ENCODE results near the gene LUZP2. TPM values are rescaled to one million over a fixed set of nuclear protein-coding genes. Genes with fewer than 3 reads are reported as not detected.

The LUZP2 gene
- polyA plus RNA-seq, 1 donor (not counting 4 experiments of a cell fraction or from before 2014, with no cell fraction given), result 0.08 TPM

DNA sequence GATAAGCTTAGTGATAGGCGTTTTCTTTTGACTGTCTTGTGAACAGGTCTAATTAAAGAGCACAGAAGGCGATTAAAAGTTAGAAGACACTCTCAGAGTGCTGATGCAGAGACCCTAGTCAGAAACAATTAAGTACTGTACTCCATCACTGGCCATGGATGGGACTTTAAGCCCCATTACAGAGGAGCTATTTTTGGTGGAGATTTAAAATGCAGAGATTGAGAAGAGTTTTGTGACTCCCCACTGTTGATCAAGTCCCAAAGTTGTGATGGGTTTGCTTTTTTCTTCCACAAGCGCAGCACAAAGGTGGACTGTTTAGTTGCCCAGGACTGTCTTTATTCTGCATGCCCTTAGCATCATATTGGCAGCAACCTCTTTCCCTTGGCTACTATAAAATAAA lies 978 bp downstream of the LUZP2 start:
- Histone ChIP-seq H3K9me3 (ENCODE audit: control insufficient read depth, low read depth, low read length) (no peaks in the 10 kb centered on the region), H3K36me3 (ENCODE audit: control insufficient read depth in 2 of 2, extremely low read depth in 1 of 2, insufficient read depth in 2 of 2, low read length in 2 of 2) (no peaks in the 10 kb centered on the region), H3K27me3 (ENCODE audit: control insufficient read depth, extremely low read depth, insufficient read depth, low read length) (peaks cover 25% of the 10 kb centered on the region), H3K9me1 (ENCODE audit: control insufficient read depth, extremely low read depth, insufficient read depth, low read length) (no peaks in the 10 kb centered on the region), H3K27ac (ENCODE audit: control insufficient read depth, insufficient read depth, low read length) (no peak overlapping the region), H3K79me2 (ENCODE audit: control insufficient read depth, insufficient read depth, low read length) (no peaks in the 10 kb centered on the region), H3K4me3 (ENCODE audit: control insufficient read depth in 2 of 3, extremely low read depth in 1 of 3, insufficient read depth in 2 of 3, low read depth in 1 of 3, low read length in 3 of 3) (no peak overlapping the region), H2AFZ (ENCODE audit: control insufficient read depth, low read length) (no peak overlapping the region), H3K9ac (ENCODE audit: control insufficient read depth, extremely low read depth, insufficient read depth, low read length) (no peak overlapping the region), H3K4me1 (ENCODE audit: control insufficient read depth, extremely low read depth, insufficient read depth, low read length) (peaks cover 9% of the 10 kb centered on the region), H4K20me1 (ENCODE audit: control insufficient read depth, extremely low read depth, insufficient read depth, low read length) (no peaks in the 10 kb centered on the region), H3K4me2 (ENCODE audit: control insufficient read depth, extremely low read depth, insufficient read depth, low read depth, low read length) (peak overlapping the region; percentile 90)
- no peak for DNase-seq (ENCODE audit: low read depth, low spot score)
- no peak for FAIRE-seq
- dilution Hi-C loops (cut with MboI; ENCODE audit: extremely low pct_ligation_motif_present, low sequenced_read_pairs), result no loop called here
- TF ChIP-seq EZH2 (IDR thresholded peaks at IDR 0.05; ENCODE audit: low read length), result no peak
- TF ChIP-seq, protein P1, sequence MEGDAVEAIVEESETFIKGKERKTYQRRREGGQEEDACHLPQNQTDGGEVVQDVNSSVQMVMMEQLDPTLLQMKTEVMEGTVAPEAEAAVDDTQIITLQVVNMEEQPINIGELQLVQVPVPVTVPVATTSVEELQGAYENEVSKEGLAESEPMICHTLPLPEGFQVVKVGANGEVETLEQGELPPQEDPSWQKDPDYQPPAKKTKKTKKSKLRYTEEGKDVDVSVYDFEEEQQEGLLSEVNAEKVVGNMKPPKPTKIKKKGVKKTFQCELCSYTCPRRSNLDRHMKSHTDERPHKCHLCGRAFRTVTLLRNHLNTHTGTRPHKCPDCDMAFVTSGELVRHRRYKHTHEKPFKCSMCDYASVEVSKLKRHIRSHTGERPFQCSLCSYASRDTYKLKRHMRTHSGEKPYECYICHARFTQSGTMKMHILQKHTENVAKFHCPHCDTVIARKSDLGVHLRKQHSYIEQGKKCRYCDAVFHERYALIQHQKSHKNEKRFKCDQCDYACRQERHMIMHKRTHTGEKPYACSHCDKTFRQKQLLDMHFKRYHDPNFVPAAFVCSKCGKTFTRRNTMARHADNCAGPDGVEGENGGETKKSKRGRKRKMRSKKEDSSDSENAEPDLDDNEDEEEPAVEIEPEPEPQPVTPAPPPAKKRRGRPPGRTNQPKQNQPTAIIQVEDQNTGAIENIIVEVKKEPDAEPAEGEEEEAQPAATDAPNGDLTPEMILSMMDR (optimal IDR thresholded peaks at IDR 0.05 in 1 of 3, IDR thresholded peaks at IDR 0.05 in 1 of 3, conservative IDR thresholded peaks at IDR 0.05 in 1 of 3; ENCODE audit: extremely low read depth in 1 of 3, insufficient read depth in 2 of 3, low read length in 3 of 3), result no peak

DNA sequence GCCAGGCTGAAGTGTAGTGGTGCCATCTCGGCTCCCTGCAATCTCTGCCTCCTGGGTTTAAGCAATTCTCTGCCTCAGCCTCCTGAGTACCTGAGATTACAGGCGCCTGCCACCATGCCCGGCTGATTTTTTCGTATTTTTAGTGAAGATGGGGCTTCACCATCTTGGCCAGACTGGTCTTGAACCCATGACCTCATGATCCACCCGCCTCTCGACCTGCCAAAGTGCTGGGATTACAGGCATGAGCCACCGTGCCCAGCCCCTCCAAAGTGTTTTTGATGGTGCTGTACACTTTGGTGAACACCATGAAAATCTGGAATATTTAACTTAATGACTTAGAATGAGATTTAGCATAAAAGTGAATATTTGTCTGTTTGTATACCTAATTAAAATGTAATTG lies 5.6 kb downstream of the LUZP2 start:
- FAIRE-seq (no peak), DNase-seq (ENCODE audit: low read depth, low spot score) (no peak)
- no peak overlapping the region for H2AFZ ChIP-seq (ENCODE audit: control insufficient read depth, low read length)
- no peaks in the 10 kb centered on the region for H3K9me3 ChIP-seq (ENCODE audit: control insufficient read depth, low read depth, low read length)
- H3K36me3 ChIP-seq (ENCODE audit: control insufficient read depth in 2 of 2, extremely low read depth in 1 of 2, insufficient read depth in 2 of 2, low read length in 2 of 2), result no peaks in the 10 kb centered on the region
- no peak for TF ChIP-seq EZH2 (IDR thresholded peaks at IDR 0.05; ENCODE audit: low read length)
- TF ChIP-seq, protein P1 (optimal IDR thresholded peaks at IDR 0.05 in 1 of 3, IDR thresholded peaks at IDR 0.05 in 1 of 3, conservative IDR thresholded peaks at IDR 0.05 in 1 of 3; ENCODE audit: extremely low read depth in 1 of 3, insufficient read depth in 2 of 3, low read length in 3 of 3), result no peak
- no peaks in the 10 kb centered on the region for H3K4me1 ChIP-seq (ENCODE audit: control insufficient read depth, extremely low read depth, insufficient read depth, low read length)
- peaks cover 11% of the 10 kb centered on the region for H3K27me3 ChIP-seq (ENCODE audit: control insufficient read depth, extremely low read depth, insufficient read depth, low read length)
- no peak overlapping the region for H3K9ac ChIP-seq (ENCODE audit: control insufficient read depth, extremely low read depth, insufficient read depth, low read length)
- H3K9me1 ChIP-seq (ENCODE audit: control insufficient read depth, extremely low read depth, insufficient read depth, low read length), result no peaks in the 10 kb centered on the region
- H3K27ac ChIP-seq (ENCODE audit: control insufficient read depth, insufficient read depth, low read length), result no peak overlapping the region
- H3K79me2 ChIP-seq (ENCODE audit: control insufficient read depth, insufficient read depth, low read length), result no peaks in the 10 kb centered on the region
- H3K4me2 ChIP-seq (ENCODE audit: control insufficient read depth, extremely low read depth, insufficient read depth, low read depth, low read length), result no peak overlapping the region
- dilution Hi-C loops (cut with MboI; ENCODE audit: extremely low pct_ligation_motif_present, low sequenced_read_pairs), result no loop called here
- H4K20me1 ChIP-seq (ENCODE audit: control insufficient read depth, extremely low read depth, insufficient read depth, low read length), result no peaks in the 10 kb centered on the region
- no peak overlapping the region for H3K4me3 ChIP-seq (ENCODE audit: control insufficient read depth in 2 of 3, extremely low read depth in 1 of 3, insufficient read depth in 2 of 3, low read depth in 1 of 3, low read length in 3 of 3)
